ENCODE measurements around the gene SERPINE2.

The SERPINE2 gene, protein sequence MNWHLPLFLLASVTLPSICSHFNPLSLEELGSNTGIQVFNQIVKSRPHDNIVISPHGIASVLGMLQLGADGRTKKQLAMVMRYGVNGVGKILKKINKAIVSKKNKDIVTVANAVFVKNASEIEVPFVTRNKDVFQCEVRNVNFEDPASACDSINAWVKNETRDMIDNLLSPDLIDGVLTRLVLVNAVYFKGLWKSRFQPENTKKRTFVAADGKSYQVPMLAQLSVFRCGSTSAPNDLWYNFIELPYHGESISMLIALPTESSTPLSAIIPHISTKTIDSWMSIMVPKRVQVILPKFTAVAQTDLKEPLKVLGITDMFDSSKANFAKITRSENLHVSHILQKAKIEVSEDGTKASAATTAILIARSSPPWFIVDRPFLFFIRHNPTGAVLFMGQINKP

DNA sequence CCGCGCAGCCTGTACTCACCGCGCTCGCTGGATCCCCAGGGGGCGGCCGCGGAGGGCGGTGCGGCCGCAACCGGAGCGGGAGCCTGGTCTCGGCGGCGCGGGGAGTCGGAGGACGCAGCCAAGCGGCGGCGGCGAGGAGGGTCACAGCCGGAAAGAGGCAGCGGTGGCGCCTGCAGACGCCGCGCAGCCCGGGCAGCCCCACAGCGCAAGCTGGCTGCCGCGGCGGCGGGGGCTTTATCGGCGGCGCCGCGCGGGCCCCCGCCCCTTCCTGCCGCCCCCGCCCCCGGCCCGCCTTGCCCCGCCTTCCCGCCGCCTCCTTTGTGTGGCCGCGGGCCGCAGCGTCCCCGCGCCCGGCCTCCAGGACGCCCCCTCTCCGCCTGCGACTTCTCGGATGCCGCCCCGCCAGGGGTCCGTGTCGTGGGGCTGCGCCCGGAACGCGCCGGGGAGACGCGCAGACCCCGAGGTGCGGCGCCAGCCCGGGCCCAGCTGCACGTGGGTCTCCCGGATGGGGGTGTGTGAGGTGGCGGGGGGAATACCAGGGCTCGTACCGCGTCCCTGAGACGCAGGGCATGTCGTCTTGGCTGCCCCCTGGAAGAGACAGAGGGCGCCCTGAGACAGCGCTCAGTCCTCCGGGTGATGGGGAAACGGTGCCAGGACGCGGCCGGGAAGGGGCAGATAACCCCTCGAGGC is at the start of gene SERPINE2:
SERPINE2 (minus strand) TSS at position 207 of the 690 bp plus-strand sequence. CDS start 37,386 bp downstream, outside the sequence.
- Histone ChIP-seq H3K4me3 (ENCODE audit: low read depth in 1 of 2, low read length in 2 of 2) (peak within 1 kb of the TSS; percentile 62 to 63), H3K9ac (ENCODE audit: low read depth in 1 of 2, low read length in 2 of 2) (peak within 1 kb of the TSS in 1 of 2 donors; percentile 16), H3K27ac (ENCODE audit: low read depth, low read length) (no peak within 1 kb of the TSS), H3K36me3 (ENCODE audit: control insufficient read depth in 1 of 2, insufficient read depth in 2 of 2, low read length in 2 of 2) (no peaks in the 10 kb centered on the region), H3K9me3 (ENCODE audit: control insufficient read depth in 1 of 2, low read length in 2 of 2) (no peaks in the 10 kb centered on the region), H3K27me3 (ENCODE audit: control insufficient read depth in 1 of 2, insufficient read depth in 2 of 2, low read length in 2 of 2) (peaks cover 35 to 37% of the 10 kb centered on the region in 2 donors), H3K4me1 (ENCODE audit: control insufficient read depth in 1 of 2, insufficient read depth in 2 of 2, low read length in 2 of 2) (peaks cover 6 to 11% of the 10 kb centered on the region in 2 donors)

- no peaks in the 10 kb centered on the region for H3K36me3 ChIP-seq (ENCODE audit: control insufficient read depth in 1 of 2, insufficient read depth in 2 of 2, low read length in 2 of 2)
- H3K9ac ChIP-seq (ENCODE audit: low read depth in 1 of 2, low read length in 2 of 2): no peak overlapping the region
- H3K27me3 ChIP-seq (ENCODE audit: control insufficient read depth in 1 of 2, insufficient read depth in 2 of 2, low read length in 2 of 2): no peaks in the 10 kb centered on the region
- H3K4me1 ChIP-seq (ENCODE audit: control insufficient read depth in 1 of 2, insufficient read depth in 2 of 2, low read length in 2 of 2): no peaks in the 10 kb centered on the region
- no peak overlapping the region for H3K27ac ChIP-seq (ENCODE audit: low read depth, low read length)
- H3K4me3 ChIP-seq (ENCODE audit: low read depth in 1 of 2, low read length in 2 of 2): no peak overlapping the region
- no peaks in the 10 kb centered on the region for H3K9me3 ChIP-seq (ENCODE audit: control insufficient read depth in 1 of 2, low read length in 2 of 2)
These were observed 47.3 kb upstream of the SERPINE2 start for GRCh38 chr2:224086226-224086914.

DNA sequence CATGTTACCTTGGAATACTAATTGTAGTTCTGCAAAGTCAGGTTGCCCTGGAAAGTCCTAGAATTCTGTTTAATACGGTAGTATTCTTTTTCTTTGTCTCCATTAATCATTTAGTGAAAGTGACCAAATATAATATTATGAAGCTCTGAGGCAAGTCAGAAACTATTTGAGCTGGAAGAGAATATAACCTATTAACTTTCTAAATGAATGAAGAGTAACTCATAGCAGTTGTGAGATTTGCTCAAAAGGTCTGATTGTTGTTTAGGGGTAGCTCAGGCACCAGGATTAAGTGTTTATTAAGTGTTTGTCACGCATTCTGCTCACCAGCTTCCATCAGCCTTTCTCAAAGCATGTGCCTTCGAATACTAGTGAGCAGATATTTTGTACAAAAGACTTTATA is 46.7 kb upstream of the SERPINE2 start:
- Histone ChIP-seq H3K9ac (ENCODE audit: low read depth in 1 of 2, low read length in 2 of 2) (no peak overlapping the region), H3K4me3 (ENCODE audit: low read depth in 1 of 2, low read length in 2 of 2) (no peak overlapping the region), H3K27me3 (ENCODE audit: control insufficient read depth in 1 of 2, insufficient read depth in 2 of 2, low read length in 2 of 2) (no peaks in the 10 kb centered on the region), H3K27ac (ENCODE audit: low read depth, low read length) (no peak overlapping the region), H3K4me1 (ENCODE audit: control insufficient read depth in 1 of 2, insufficient read depth in 2 of 2, low read length in 2 of 2) (no peaks in the 10 kb centered on the region), H3K36me3 (ENCODE audit: control insufficient read depth in 1 of 2, insufficient read depth in 2 of 2, low read length in 2 of 2) (no peaks in the 10 kb centered on the region), H3K9me3 (ENCODE audit: control insufficient read depth in 1 of 2, low read length in 2 of 2) (no peaks in the 10 kb centered on the region)

DNA sequence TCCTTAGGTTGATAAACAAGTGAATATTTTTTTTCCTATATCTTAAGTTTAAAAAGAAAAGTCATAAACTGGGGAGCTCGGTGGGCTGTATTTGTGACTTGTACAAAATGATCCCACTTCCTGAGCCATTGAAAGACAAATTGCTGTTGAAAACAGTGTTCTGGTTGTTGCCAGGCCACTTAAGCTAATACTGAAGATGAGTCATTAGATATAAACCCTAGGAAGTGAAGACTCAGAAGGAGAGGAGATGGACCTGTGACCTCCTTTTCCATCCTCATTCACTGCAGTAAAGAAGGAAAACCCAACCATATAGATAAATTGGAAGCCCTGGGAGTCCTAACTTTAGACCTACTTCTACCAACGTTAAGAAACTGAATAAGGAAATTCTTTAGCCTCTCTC is 46.2 kb upstream of the SERPINE2 start:
- Histone ChIP-seq H3K4me1 (ENCODE audit: control insufficient read depth in 1 of 2, insufficient read depth in 2 of 2, low read length in 2 of 2) (no peaks in the 10 kb centered on the region), H3K27ac (ENCODE audit: low read depth, low read length) (no peak overlapping the region), H3K27me3 (ENCODE audit: control insufficient read depth in 1 of 2, insufficient read depth in 2 of 2, low read length in 2 of 2) (no peaks in the 10 kb centered on the region), H3K4me3 (ENCODE audit: low read depth in 1 of 2, low read length in 2 of 2) (no peak overlapping the region), H3K9ac (ENCODE audit: low read depth in 1 of 2, low read length in 2 of 2) (no peak overlapping the region), H3K36me3 (ENCODE audit: control insufficient read depth in 1 of 2, insufficient read depth in 2 of 2, low read length in 2 of 2) (no peaks in the 10 kb centered on the region), H3K9me3 (ENCODE audit: control insufficient read depth in 1 of 2, low read length in 2 of 2) (no peaks in the 10 kb centered on the region)

- no peak overlapping the region for H3K9ac ChIP-seq (ENCODE audit: low read depth in 1 of 2, low read length in 2 of 2)
- H3K4me1 ChIP-seq (ENCODE audit: control insufficient read depth in 1 of 2, insufficient read depth in 2 of 2, low read length in 2 of 2): no peaks in the 10 kb centered on the region
- no peaks in the 10 kb centered on the region for H3K36me3 ChIP-seq (ENCODE audit: control insufficient read depth in 1 of 2, insufficient read depth in 2 of 2, low read length in 2 of 2)
- H3K4me3 ChIP-seq (ENCODE audit: low read depth in 1 of 2, low read length in 2 of 2): no peak overlapping the region
- H3K9me3 ChIP-seq (ENCODE audit: control insufficient read depth in 1 of 2, low read length in 2 of 2): no peaks in the 10 kb centered on the region
- H3K27me3 ChIP-seq (ENCODE audit: control insufficient read depth in 1 of 2, insufficient read depth in 2 of 2, low read length in 2 of 2): no peaks in the 10 kb centered on the region
- no peak overlapping the region for H3K27ac ChIP-seq (ENCODE audit: low read depth, low read length)
These were observed 45.3 kb upstream of the SERPINE2 start for GRCh38 chr2:224084266-224084892.

GRCh38 chr2:224083638-224084037 is 44.6 kb upstream of the SERPINE2 start:
- Histone ChIP-seq H3K27me3 (ENCODE audit: control insufficient read depth in 1 of 2, insufficient read depth in 2 of 2, low read length in 2 of 2) (no peaks in the 10 kb centered on the region), H3K9ac (ENCODE audit: low read depth in 1 of 2, low read length in 2 of 2) (no peak overlapping the region), H3K36me3 (ENCODE audit: control insufficient read depth in 1 of 2, insufficient read depth in 2 of 2, low read length in 2 of 2) (no peaks in the 10 kb centered on the region), H3K4me1 (ENCODE audit: control insufficient read depth in 1 of 2, insufficient read depth in 2 of 2, low read length in 2 of 2) (no peaks in the 10 kb centered on the region), H3K27ac (ENCODE audit: low read depth, low read length) (no peak overlapping the region), H3K4me3 (ENCODE audit: low read depth in 1 of 2, low read length in 2 of 2) (no peak overlapping the region), H3K9me3 (ENCODE audit: control insufficient read depth in 1 of 2, low read length in 2 of 2) (no peaks in the 10 kb centered on the region)

DNA sequence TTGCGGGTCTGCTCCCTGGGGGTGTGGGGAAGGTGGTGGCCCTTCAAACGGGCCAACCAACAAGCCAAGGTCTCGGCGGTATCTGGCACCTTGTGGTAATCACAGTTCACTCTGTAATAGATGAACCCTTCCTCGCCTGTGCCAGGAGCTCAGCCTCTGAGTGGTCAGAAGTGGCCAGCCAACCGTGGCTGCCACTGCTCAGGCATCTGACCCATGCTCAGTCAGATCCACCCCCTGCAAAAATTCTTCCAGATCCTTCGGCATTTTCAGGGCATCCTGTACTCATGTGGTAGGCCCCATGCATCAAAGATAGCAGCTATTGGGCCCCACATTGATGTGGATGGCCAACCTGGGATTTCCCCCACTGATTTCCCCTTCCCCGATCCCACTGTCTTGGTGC is 39.6 kb upstream of the SERPINE2 start:
- Histone ChIP-seq H3K4me3 (ENCODE audit: low read depth in 1 of 2, low read length in 2 of 2) (no peak overlapping the region), H3K27ac (ENCODE audit: low read depth, low read length) (no peak overlapping the region), H3K36me3 (ENCODE audit: control insufficient read depth in 1 of 2, insufficient read depth in 2 of 2, low read length in 2 of 2) (no peaks in the 10 kb centered on the region), H3K9ac (ENCODE audit: low read depth in 1 of 2, low read length in 2 of 2) (no peak overlapping the region), H3K27me3 (ENCODE audit: control insufficient read depth in 1 of 2, insufficient read depth in 2 of 2, low read length in 2 of 2) (no peaks in the 10 kb centered on the region), H3K9me3 (ENCODE audit: control insufficient read depth in 1 of 2, low read length in 2 of 2) (no peaks in the 10 kb centered on the region), H3K4me1 (ENCODE audit: control insufficient read depth in 1 of 2, insufficient read depth in 2 of 2, low read length in 2 of 2) (no peaks in the 10 kb centered on the region)

GRCh38 chr2:224077773-224078507 is 38.9 kb upstream of the SERPINE2 start:
- Histone ChIP-seq H3K4me3 (ENCODE audit: low read depth in 1 of 2, low read length in 2 of 2) (no peak overlapping the region), H3K4me1 (ENCODE audit: control insufficient read depth in 1 of 2, insufficient read depth in 2 of 2, low read length in 2 of 2) (no peaks in the 10 kb centered on the region), H3K9me3 (ENCODE audit: control insufficient read depth in 1 of 2, low read length in 2 of 2) (no peaks in the 10 kb centered on the region), H3K27me3 (ENCODE audit: control insufficient read depth in 1 of 2, insufficient read depth in 2 of 2, low read length in 2 of 2) (no peaks in the 10 kb centered on the region), H3K36me3 (ENCODE audit: control insufficient read depth in 1 of 2, insufficient read depth in 2 of 2, low read length in 2 of 2) (no peaks in the 10 kb centered on the region), H3K9ac (ENCODE audit: low read depth in 1 of 2, low read length in 2 of 2) (no peak overlapping the region), H3K27ac (ENCODE audit: low read depth, low read length) (no peak overlapping the region)

GRCh38 chr2:224075588-224075987 is 36.5 kb upstream of the SERPINE2 start:
- H3K9ac ChIP-seq (ENCODE audit: low read depth in 1 of 2, low read length in 2 of 2): no peak overlapping the region

More at GRCh38 chr2:224075588-224075987, 36.5 kb upstream of the SERPINE2 start:
- Histone ChIP-seq H3K4me1 (ENCODE audit: control insufficient read depth in 1 of 2, insufficient read depth in 2 of 2, low read length in 2 of 2) (no peaks in the 10 kb centered on the region), H3K27ac (ENCODE audit: low read depth, low read length) (no peak overlapping the region), H3K9me3 (ENCODE audit: control insufficient read depth in 1 of 2, low read length in 2 of 2) (no peaks in the 10 kb centered on the region), H3K27me3 (ENCODE audit: control insufficient read depth in 1 of 2, insufficient read depth in 2 of 2, low read length in 2 of 2) (peaks cover 0 to 2% of the 10 kb centered on the region in 2 donors), H3K4me3 (ENCODE audit: low read depth in 1 of 2, low read length in 2 of 2) (no peak overlapping the region), H3K36me3 (ENCODE audit: control insufficient read depth in 1 of 2, insufficient read depth in 2 of 2, low read length in 2 of 2) (no peaks in the 10 kb centered on the region)

Data from duodenal mucosa (tissue), 2 donors.